Trophoblast cell (in vitro differentiated cells and primary cell): Measurements from ENCODE around the gene STRN.

Experiments
- DNase-seq, 2 donors: peaks; one replicate each; pipeline ENCODE4 v3.0.0-alpha.2; 2016
- H2AFZ ChIP-seq: 2 replicates; pipeline ENCODE4 v1.6.1; 2013; ENCODE audit warnings: low read length, moderate library complexity, mild to moderate bottlenecking; ENCODE audit not compliant: insufficient read depth, poor library complexity
- H2AK5ac ChIP-seq: 2 replicates; pipeline ENCODE4 v1.6.1; 2013; ENCODE audit warnings: mild to moderate bottlenecking, low read length
- H2BK120ac ChIP-seq: 2 replicates; pipeline ENCODE4 v1.6.1; 2013; ENCODE audit warnings: low read length, mild to moderate bottlenecking, moderate library complexity; ENCODE audit not compliant: insufficient read depth, poor library complexity
- H2BK12ac ChIP-seq: 2 replicates; pipeline ENCODE4 v1.6.1; 2013; ENCODE audit warnings: mild to moderate bottlenecking, low read length, moderate library complexity
- H2BK5ac ChIP-seq: 2 replicates; pipeline ENCODE4 v1.6.1; 2013; ENCODE audit warnings: low read length, low read depth, moderate library complexity, mild to moderate bottlenecking; ENCODE audit not compliant: poor library complexity
- H3K14ac ChIP-seq: 2 replicates; pipeline ENCODE4 v1.6.1; 2013; ENCODE audit warnings: mild to moderate bottlenecking, low read length
- H3K18ac ChIP-seq: 2 replicates; pipeline ENCODE4 v1.6.1; 2013; ENCODE audit warnings: mild to moderate bottlenecking, low read length
- H3K23ac ChIP-seq: 2 replicates; pipeline ENCODE4 v1.6.1; 2013; ENCODE audit warnings: low read length
- H3K27ac ChIP-seq: 2 replicates; pipeline ENCODE4 v1.5.1; 2013; ENCODE audit warnings: low read depth, mild to moderate bottlenecking, inconsistent platforms, low read length, moderate library complexity
- H3K27me3 ChIP-seq: 2 replicates; pipeline ENCODE4 v1.6.1; 2013; ENCODE audit warnings: inconsistent platforms, mild to moderate bottlenecking, low read length, moderate library complexity; ENCODE audit not compliant: insufficient read depth
- H3K36me3 ChIP-seq, 2 experiments: 1 replicate in 1 of 2; 2 replicates in 1 of 2; pipeline ENCODE4 v1.6.1; 2013; ENCODE audit warnings: low read length in 2 of 2, mild to moderate bottlenecking in 2 of 2, moderate library complexity in 1 of 2; ENCODE audit not compliant: insufficient read depth in 2 of 2, control insufficient read depth in 1 of 2
- H3K4ac ChIP-seq: 2 replicates; pipeline ENCODE4 v1.6.1; 2013; ENCODE audit warnings: low read depth, mild to moderate bottlenecking, low read length, moderate library complexity
- H3K4me1 ChIP-seq, 2 experiments: 1 replicate in 1 of 2; 2 replicates in 1 of 2; pipeline ENCODE4 v1.6.1; 2013; ENCODE audit warnings: low read length in 2 of 2, mild to moderate bottlenecking in 2 of 2, moderate library complexity in 1 of 2; ENCODE audit not compliant: insufficient read depth in 2 of 2, control insufficient read depth in 1 of 2
- H3K4me2 ChIP-seq: 2 replicates; pipeline ENCODE4 v1.6.1; 2013; ENCODE audit warnings: inconsistent platforms, mild to moderate bottlenecking, low read length, moderate library complexity
- H3K4me3 ChIP-seq: 2 replicates; pipeline ENCODE4 v1.5.1; 2013; ENCODE audit warnings: mild to moderate bottlenecking, low read depth, low read length, inconsistent platforms
- H3K79me1 ChIP-seq: one replicate; pipeline ENCODE4 v1.6.1; 2013; ENCODE audit warnings: low read length
- H3K79me2 ChIP-seq: 2 replicates; pipeline ENCODE4 v1.6.1; 2013; ENCODE audit warnings: low read length, mild to moderate bottlenecking; ENCODE audit not compliant: control insufficient read depth, insufficient read depth, poor library complexity
- H3K9ac ChIP-seq: 2 replicates; pipeline ENCODE4 v1.6.1; 2013; ENCODE audit warnings: mild to moderate bottlenecking, low read length
- H3K9me3 ChIP-seq: 2 replicates; pipeline ENCODE4 v1.6.1; 2013; ENCODE audit warnings: low read depth, mild to moderate bottlenecking, control low read depth, inconsistent platforms, low read length; ENCODE audit not compliant: insufficient read depth
- H4K12ac ChIP-seq: 2 replicates; pipeline ENCODE4 v1.6.1; 2013; ENCODE audit warnings: low read depth, mild to moderate bottlenecking, low read length, moderate library complexity
- H4K8ac ChIP-seq: 2 replicates; pipeline ENCODE4 v1.6.1; 2013; ENCODE audit warnings: low read depth, mild to moderate bottlenecking, low read length, moderate library complexity
- H4K91ac ChIP-seq: one replicate; pipeline ENCODE4 v1.6.1; 2013; ENCODE audit warnings: low read depth, mild to moderate bottlenecking, low read length, moderate library complexity
- WGBS: extraction: QIAGEN DNeasy Blood & Tissue Kit; methylation state at CpG from one replicate; pipeline ENCODE4 v1.1.7; 2013; ENCODE audit warnings: missing lambda C conversion rate; ENCODE audit not compliant: insufficient read length, insufficient coverage; ENCODE audit errors: extremely low coverage; 5-methylcytosine and 5-hydroxymethylcytosine counted together

Gene STRN

GRCh38 chr2:36960005-36960675 is 6.2 kb downstream of the STRN start:
- H3K27ac ChIP-seq, result no peak overlapping the region
- no peak overlapping the region for H4K91ac ChIP-seq
- H3K36me3 ChIP-seq, result no peaks in the 10 kb centered on the region
- H4K12ac ChIP-seq, result no peak overlapping the region
- H2AK5ac ChIP-seq, result no peak overlapping the region
- H3K27me3 ChIP-seq, result no peaks in the 10 kb centered on the region
- WGBS, result no CpG with 5 or more reads among the region's 2 CpGs
- H3K9ac ChIP-seq, result no peak overlapping the region
- H2BK5ac ChIP-seq, result no peak overlapping the region
- no peak for DNase-seq
- H2BK120ac ChIP-seq, result no peak overlapping the region
- H3K79me1 ChIP-seq, result peaks cover 10% of the 10 kb centered on the region
- H3K18ac ChIP-seq, result no peak overlapping the region
- H3K4me1 ChIP-seq, result peaks cover 10% of the 10 kb centered on the region in 2 experiments
- no peak overlapping the region for H2BK12ac ChIP-seq
- peaks cover 8% of the 10 kb centered on the region for H3K79me2 ChIP-seq
- no peaks in the 10 kb centered on the region for H3K9me3 ChIP-seq
- H3K4me3 ChIP-seq, result no peak overlapping the region
- H3K4ac ChIP-seq, result no peak overlapping the region
- no peak overlapping the region for H3K23ac ChIP-seq
- H4K8ac ChIP-seq, result no peak overlapping the region
- no peak overlapping the region for H2AFZ ChIP-seq
- H3K4me2 ChIP-seq, result no peak overlapping the region
- no peak overlapping the region for H3K14ac ChIP-seq

- no peak overlapping the region for H3K4ac ChIP-seq
- no peaks in the 10 kb centered on the region for H3K79me1 ChIP-seq
- H3K27me3 ChIP-seq, result no peaks in the 10 kb centered on the region
- no CpG with 5 or more reads among the region's 6 CpGs for WGBS
- H3K4me3 ChIP-seq, result no peak overlapping the region
- no peak overlapping the region for H3K27ac ChIP-seq
- no peak overlapping the region for H4K12ac ChIP-seq
- DNase-seq, result no peak
- no peak overlapping the region for H2AFZ ChIP-seq
- H2BK12ac ChIP-seq, result no peak overlapping the region
- no peak overlapping the region for H3K14ac ChIP-seq
- H3K18ac ChIP-seq, result no peak overlapping the region
- peaks cover 3 to 7% of the 10 kb centered on the region in 2 experiments for H3K4me1 ChIP-seq
- H2AK5ac ChIP-seq, result no peak overlapping the region
- no peak overlapping the region for H2BK5ac ChIP-seq
- no peaks in the 10 kb centered on the region for H3K9me3 ChIP-seq
- no peak overlapping the region for H2BK120ac ChIP-seq
- no peak overlapping the region for H4K8ac ChIP-seq
- H3K36me3 ChIP-seq, result peaks cover 0 to 3% of the 10 kb centered on the region in 2 experiments
- peaks cover 1% of the 10 kb centered on the region for H3K79me2 ChIP-seq
- no peak overlapping the region for H3K23ac ChIP-seq
- H4K91ac ChIP-seq, result no peak overlapping the region
- H3K4me2 ChIP-seq, result no peak overlapping the region
- no peak overlapping the region for H3K9ac ChIP-seq
Measured at GRCh38 chr2:36954977-36955607, 11.2 kb downstream of the STRN start.

- Histone ChIP-seq H3K27me3 (no peaks in the 10 kb centered on the region), H3K9ac (no peak overlapping the region), H3K4me3 (no peak overlapping the region), H2BK120ac (no peak overlapping the region), H3K4me2 (no peak overlapping the region), H2BK12ac (no peak overlapping the region), H3K9me3 (no peaks in the 10 kb centered on the region), H3K79me2 (peaks cover 1% of the 10 kb centered on the region), H4K8ac (no peak overlapping the region), H4K91ac (no peak overlapping the region), H2AK5ac (no peak overlapping the region), H3K79me1 (no peaks in the 10 kb centered on the region), H2BK5ac (no peak overlapping the region), H3K4ac (no peak overlapping the region), H3K23ac (no peak overlapping the region), H3K14ac (no peak overlapping the region), H3K36me3 (peaks cover 0 to 3% of the 10 kb centered on the region in 2 experiments), H4K12ac (no peak overlapping the region), H3K4me1 (peaks cover 3 to 5% of the 10 kb centered on the region in 2 experiments), H3K27ac (no peak overlapping the region), H2AFZ (no peak overlapping the region), H3K18ac (no peak overlapping the region)
- peak; percentile 14 to 53 for DNase-seq
- no CpG with 5 or more reads among the region's 3 CpGs for WGBS
Measured at GRCh38 chr2:36952748-36953197, 13.6 kb downstream of the STRN start.

- H2BK120ac ChIP-seq, result no peak overlapping the region
- H3K36me3 ChIP-seq, result peaks cover 0 to 3% of the 10 kb centered on the region in 2 experiments
- no peak overlapping the region for H2AK5ac ChIP-seq
- H3K79me2 ChIP-seq, result peaks cover 1% of the 10 kb centered on the region
- no peaks in the 10 kb centered on the region for H3K79me1 ChIP-seq
- no peak overlapping the region for H2BK12ac ChIP-seq
- no peak overlapping the region for H4K91ac ChIP-seq
- no CpG with 5 or more reads among the region's 7 CpGs for WGBS
- no peak overlapping the region for H3K9ac ChIP-seq
- H3K4me2 ChIP-seq, result no peak overlapping the region
- no peak overlapping the region for H3K23ac ChIP-seq
- H3K18ac ChIP-seq, result no peak overlapping the region
- DNase-seq, result peak; percentile 37 to 69
- H3K4me3 ChIP-seq, result no peak overlapping the region
- H3K4me1 ChIP-seq, result peaks cover 3 to 5% of the 10 kb centered on the region in 2 experiments
- H2BK5ac ChIP-seq, result no peak overlapping the region
- H3K14ac ChIP-seq, result no peak overlapping the region
- H4K8ac ChIP-seq, result peak overlapping the region; percentile 1
- H4K12ac ChIP-seq, result no peak overlapping the region
- H3K9me3 ChIP-seq, result no peaks in the 10 kb centered on the region
- no peak overlapping the region for H2AFZ ChIP-seq
- H3K27ac ChIP-seq, result no peak overlapping the region
- no peaks in the 10 kb centered on the region for H3K27me3 ChIP-seq
- no peak overlapping the region for H3K4ac ChIP-seq
Measured at GRCh38 chr2:36951574-36951973, 14.8 kb downstream of the STRN start.
